NCI-H1048 (cell line): ENCODE measurements around the gene ELOVL5.

ENCODE experiments used
- DNase-seq: peaks from one replicate; lab custom pipeline; 2025; lab: John Stamatoyannopoulos, UW

ELOVL5 gene

DNA sequence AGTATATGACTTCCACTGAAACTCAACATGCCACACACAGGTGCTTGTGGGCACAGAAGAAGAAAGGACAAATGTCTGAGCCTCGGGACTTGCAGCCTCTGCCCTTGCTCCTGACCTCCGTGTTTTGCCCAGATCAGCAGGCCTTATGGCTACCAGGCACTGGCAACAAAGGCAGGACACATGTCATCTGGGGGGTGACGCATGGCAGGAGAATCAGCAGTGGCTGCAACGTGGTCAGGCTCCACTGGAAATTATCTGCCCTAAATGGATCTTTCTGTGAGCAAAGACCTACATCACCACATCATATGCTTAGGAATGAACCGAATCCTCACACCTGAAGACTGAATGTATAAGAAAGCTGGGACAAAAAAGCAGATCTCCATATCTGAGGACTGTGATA, 78.9 kb downstream of the ELOVL5 start:
- DNase-seq: no peak

DNA sequence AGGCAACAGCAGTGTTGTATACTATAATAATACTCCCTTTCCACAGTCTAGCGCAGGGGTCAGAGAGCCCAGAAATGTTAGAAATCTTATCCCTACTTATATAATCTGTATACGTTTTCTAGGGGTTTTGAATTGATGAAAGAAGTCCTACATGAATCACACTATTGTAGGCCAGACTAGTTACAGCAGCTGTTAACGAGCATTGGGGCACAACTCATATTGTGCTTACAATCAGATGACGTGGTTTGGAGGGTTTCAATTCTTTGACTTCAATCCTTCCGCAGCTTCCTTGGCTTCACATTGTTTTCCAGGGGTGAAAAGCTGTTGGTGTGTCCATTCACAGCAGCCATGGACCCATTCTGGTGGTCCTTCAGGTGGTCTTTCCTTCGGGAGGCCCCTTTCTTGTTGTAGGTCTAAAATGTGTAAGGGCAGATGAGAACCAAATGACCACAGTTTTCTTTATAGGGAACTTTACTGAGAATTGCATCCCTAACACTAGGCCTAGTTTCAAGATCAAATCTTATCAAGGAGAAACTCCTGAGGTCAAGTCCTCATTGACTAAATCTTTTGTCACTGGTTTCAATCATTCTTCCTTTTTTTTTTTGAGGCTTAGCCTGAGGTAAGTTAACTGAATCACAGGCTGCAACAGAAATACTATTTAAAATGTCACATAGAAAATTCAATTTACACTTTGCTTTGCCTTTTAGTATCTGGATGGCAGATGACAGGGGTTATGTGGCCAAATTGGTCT, 79.7 kb downstream of the ELOVL5 start:
- no peak for DNase-seq

DNA sequence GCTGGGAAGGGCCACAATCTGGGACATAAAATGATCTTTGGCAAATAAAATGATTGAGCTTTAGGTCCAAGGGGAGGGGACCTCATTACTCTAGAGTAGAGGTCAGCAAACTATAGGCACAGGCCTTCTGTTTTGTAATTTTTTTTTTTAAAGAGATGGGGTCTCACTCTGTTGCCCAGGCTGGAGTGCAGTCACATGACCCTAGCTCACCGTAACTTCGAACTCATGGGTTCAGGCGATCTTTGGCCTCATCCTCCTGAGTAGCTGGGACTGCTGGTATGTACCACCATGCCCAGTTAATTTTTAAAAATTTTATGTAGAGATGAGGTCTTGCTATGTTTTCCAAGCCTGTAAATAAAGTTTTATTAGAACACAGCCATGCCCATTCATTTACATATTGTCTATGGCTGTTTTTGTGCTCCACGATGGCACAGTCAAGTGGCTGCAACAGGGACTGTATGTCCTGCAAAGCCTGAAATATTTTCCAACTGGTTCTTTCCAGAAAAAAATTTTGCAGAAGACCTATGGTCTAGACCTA, 82.1 kb downstream of the ELOVL5 start:
- no peak for DNase-seq

DNA sequence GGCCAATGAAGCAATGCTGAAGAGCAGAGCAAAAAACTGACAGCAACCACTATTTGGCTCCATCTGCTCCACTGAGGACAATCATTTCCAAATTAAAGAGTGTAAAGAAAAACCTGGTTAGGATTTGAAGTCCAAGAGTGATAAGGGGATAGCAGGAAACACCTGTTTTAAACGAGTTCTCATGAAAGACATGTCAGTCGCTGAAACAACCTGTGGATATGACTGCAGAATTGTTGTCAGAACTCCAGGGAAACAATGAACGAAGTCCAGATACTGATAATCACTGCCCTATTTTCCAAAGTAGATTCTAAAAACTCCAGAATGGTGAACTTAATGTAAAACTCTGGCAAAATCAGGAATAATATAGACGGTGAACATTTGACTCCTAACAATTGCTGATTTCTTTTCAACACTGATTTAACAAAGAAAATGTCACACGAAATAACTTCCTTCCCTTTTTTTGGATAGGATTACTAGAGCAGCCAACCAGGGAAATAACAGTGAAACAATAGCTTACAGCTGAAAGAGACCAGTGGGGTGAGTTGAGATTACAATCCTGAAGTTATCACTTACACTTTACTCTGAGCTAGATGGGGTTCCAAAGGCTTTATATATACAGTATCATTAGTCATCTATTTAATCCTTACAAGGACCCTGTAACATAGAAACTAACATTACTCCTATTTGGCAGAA, 83.7 kb downstream of the ELOVL5 start:
- DNase-seq: no peak

DNA sequence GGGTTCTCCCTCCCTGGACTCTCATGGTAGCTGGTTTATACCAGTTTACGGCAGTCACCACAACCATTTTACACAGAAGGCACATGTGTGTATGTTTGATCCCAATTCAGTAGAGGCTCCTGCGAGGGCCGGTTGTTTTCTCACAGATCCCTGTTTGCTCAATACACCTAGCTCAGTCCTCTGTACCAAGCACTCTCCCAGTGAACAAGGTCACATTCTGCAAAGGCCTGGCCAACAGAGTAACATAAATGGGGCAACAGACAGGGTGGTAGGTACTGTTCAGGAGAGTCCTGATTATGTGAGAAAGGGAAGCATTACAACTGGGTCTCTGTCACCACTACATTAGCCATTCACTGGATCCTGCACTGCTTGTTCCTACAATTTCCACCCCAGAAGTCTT, 84.4 kb downstream of the ELOVL5 start:
- DNase-seq: no peak

DNA sequence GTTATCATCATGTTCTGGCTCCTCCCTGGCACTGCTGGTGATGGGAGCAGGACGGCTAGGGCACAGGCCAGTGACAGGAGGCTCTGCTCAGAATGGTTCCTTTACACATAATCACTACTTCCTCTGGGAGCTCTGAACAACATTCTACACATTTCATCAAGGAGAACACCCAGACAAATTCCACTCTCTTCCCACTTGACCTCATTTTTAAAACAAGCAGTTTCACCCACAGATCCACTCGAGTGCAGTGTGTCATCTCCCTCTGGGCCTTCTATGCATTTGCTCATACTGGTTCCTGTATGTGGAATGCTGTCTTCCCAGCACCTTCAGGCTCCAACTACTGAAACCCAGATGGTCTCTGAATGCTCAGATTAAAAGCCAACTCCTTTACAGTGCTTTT, 84.8 kb downstream of the ELOVL5 start:
- DNase-seq: no peak

DNA sequence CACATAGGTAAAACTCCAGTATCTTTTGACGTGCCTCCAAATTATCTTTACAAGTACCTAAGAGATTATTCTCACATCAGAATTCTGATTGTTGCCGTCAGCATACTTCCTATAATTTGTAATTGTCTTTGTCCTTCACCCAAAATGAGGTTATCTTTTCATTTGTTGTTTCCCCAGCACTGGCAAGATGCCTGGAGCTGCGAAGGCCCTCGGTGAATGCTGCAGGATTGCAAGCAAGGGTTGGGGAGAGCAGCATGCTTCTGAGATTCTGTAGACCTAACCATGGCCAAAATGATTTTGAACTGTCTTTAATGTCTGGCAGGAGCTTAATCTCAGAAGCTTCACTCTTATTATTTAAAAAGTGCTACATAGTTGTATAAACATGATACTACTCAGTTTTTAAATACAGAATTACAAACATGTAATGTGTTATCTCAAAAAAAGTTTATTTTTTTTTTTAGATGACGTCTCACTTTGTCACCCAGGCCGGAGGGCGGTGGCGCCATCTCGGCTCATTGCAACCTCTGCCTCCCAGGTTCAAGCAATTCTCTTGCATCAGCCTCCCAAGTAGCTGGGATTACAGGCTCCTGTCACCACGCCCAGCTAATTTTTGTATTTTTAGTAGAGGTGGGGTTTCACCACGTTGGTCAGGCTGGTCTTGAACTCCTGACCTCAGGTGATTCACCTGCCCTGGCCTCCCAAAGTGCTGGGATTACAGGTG, 88.7 kb downstream of the ELOVL5 start:
- DNase-seq: no peak

DNA sequence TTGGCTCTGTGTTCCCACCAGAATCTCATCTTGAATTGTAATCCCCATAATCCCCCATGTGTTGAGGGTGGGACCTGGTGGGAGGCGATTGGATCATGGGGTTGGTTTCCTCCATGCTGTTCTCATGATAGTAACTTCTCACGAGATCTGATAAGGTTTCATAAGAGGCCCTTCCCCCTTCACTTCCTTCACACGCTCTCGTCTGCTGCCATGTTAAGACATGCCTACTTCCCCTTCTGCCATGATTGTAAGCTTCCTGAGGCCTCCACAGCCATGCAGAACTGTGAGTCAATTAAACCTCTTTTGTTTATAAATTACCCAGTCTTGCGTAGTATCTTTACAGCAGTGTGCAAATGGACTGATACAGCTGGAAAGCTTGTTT, 90.0 kb downstream of the ELOVL5 start:
- no peak for DNase-seq

DNA sequence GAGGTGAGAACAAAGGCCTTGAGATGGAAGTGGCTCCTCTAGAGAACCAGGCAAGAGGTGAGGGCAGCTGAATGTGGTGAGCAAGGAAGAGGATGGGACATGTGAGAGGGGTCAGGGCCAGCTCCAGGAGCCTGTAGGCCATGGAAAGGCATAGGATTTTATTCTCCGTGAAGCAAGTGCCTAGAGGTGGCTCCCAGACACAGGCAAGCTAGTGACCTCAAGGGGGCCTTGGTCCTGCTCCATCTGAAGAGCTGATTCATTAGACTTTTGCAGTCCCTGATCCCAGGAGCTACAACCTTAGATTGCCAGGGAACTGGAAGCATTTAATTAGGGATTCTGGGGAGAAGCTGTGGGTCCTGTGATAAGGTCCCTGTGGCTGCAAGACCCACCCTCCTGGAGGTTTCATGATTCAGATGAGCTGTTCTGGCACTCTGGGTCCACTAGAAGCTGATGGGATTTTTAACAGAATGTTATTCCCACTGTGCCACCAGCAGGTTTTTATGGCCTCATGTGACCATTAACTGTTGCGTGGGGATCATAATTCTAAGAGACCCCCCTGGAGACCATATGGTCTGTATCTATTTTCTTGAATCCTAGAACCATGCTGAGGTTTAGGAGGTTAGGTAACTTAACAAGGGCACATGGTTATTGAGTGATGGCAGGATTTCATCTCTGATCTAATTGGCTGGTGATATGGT, 90.5 kb downstream of the ELOVL5 start:
- no peak for DNase-seq

DNA sequence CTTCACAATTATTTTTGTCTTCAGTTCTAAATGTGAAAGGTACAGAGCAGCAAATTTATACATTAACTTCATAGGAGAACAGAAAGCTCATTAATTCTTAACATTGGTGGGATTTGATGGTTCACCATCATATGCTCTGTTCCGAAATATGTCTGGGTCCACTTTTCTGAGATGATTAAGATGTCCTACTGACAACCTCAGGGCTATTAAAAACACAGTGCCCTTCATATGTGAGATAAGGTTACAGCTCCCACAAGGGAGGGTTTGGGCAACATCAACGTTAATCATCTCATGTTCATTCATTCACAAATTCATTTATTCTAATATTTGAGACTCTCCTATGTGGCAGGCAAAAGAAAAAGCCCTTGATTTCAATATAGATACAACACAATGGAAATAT, 91.2 kb downstream of the ELOVL5 start:
- DNase-seq: no peak

DNA sequence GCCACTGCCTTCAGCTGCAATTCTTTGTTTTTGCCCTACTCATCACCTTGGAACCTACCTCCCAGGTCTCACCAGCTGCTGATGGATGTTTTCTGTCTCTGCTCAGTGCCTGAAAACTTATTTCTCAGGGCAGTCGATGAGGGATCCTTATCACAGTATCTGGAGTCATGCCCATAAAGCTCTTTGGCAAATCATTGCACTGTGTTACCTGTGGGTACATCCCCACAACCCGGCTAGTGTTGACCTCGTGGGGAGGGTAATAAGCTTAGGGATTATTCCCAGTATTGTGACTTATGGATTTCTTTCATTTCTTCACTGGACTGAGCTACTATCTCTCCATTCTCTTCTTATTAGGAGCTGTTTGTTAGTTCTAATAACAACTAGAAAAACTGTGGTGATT, 91.7 kb downstream of the ELOVL5 start:
- DNase-seq: no peak

DNA sequence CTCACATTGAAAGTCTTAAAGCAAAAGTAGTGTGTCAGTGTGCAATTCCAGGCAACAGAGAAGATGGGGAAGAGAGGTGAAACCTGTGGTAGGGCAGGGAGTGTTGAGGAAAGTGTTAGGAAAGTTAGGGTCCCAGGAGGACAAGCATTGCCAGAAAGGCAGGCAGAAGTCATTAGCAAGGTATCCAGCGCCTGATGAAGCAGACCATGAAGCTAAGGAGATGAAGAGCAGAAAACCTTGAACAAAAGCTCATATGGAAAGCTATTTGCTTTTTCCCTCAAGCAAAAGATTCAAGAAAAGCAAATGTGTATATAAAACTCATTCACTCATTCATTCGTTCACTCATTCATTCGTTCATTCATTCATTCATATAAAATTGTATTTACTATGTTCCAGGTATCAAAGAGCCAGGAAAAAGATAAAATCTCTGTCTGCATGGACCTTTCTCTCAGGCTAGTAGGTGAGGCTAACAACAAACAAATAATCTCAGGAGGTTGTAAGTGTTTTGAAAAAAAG, 96.5 kb downstream of the ELOVL5 start:
- no peak for DNase-seq

DNA sequence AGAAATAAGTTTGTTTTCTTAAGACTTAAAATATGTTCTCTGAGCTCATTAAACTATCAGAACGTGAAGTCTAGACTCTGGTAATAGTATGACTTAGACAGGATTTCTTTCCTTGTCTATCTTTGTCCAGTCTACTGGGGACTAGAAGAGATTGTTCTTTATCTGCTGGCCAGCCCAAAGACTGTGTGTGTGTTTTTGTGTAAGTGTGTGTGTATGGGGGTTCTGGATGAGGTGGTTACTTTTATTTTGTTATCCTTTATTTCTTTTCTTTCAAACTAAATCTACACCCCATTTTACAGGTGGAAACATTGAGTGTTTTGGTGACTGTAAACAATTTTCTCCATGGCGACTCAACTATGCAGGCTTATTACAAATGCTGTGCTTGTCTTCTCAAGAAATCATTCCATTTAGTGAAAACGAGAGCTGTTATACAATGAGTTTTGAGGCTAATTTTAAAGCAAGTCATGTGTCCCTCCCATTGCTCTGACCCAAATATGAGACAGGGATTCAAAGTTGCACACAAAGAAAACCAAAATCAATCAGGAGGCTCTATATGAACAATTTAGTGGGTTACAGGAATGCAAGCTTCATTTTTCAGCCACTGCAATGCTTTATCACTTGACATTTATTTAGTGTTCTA, 97.6 kb downstream of the ELOVL5 start:
- DNase-seq: no peak

DNA sequence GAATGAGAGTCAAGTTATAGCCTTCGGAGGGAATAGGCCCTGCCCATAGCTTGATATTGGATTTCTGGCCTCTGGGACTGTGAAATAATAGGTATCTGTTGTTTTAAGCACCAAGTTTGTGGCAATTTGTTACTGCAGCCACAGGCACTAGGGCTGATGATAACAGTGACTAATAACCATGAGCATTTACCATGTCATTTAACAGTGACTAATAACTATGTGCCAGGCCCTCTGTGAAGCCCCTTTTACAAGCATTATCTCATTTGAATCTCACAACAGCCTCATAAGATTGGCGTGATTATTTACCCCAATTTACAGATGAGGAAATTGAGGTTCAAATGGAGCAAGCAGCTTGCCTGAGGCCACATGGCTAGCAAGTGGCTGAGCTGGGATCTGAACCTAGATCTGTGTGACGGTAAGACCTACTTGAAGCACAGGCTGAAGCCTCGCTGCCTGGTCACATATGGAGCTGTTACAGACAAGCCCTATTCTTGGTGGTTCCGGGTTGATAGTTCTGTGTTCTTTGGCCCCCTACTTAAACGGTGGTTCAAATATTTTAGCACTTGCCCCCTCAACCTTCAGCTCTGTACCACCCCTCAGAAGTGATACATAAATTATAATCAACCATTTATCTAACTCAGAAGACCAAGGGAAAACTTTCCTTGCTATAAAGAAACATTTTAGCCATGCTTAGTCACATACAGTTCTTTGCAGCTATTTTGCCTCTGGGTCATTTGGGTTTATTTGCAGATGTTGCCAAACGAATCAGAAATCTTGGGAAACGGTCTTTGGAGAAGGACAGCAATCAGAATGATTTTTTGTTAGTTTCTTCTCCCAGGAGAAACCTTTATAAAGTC, 98.3 kb downstream of the ELOVL5 start:
- DNase-seq: no peak

DNA sequence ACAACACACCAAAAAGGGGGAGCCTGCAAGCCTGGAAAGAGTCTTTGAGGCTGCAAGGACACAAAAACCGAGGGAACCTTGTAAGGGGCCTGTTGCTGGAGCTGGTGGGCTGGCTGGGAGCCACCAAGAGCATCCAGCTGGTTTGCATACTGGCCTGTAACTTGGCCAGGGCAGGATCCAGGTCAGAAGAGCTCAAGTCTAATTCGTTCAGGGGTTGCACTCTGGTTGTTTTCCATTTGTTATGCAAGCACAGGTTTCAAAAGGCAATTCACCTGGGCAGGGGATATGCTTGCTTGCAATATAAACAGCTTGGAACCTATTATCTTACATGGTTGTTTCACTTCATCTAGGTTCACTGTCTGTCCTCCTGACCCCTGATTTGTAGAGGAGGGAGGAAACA, 101.8 kb downstream of the ELOVL5 start:
- DNase-seq: no peak

DNA sequence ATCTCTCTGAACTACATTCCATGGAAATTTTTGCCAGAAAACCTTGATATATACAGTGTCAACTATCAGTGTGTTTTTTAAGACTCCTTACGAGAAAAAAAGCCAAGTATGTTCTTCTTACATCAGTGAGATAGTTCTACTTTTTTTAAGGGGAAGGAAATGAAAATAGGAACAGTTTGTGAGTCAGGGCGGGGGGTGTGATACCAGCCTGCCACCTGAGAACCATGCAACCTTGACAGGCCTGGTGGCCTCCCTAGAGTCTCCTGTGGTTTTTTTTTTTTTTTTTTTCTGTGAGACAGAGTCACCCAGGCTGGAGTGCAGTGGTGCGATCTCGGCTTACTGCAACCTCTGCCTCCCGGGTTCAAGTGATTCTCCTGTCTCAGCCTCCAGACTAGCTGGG, 103.8 kb downstream of the ELOVL5 start:
- no peak for DNase-seq

DNA sequence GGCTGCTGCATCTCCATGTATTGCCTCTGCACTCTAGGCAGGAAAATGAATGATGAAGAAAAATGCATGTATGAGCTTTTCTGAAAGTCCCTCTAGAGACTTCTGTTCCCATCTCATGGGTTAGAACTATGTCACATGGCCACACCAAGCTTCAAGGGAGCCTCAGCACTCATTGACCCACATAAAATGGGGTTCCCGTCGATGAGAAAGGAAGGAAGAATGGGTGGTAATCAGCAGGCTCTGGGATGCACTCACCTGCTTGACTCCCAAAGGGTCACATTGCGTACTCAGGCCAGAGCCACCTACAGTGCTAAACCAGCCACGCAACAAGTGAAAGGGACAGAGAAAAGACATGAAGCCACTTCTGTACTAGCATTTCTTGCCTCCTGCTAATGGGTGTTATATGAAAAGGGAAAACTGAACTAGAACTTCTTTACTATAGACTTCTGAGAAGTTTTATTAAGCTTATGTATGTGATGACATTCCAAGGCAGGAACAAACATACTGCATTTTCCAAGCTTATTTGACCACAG, 104.3 kb downstream of the ELOVL5 start:
- DNase-seq: no peak

DNA sequence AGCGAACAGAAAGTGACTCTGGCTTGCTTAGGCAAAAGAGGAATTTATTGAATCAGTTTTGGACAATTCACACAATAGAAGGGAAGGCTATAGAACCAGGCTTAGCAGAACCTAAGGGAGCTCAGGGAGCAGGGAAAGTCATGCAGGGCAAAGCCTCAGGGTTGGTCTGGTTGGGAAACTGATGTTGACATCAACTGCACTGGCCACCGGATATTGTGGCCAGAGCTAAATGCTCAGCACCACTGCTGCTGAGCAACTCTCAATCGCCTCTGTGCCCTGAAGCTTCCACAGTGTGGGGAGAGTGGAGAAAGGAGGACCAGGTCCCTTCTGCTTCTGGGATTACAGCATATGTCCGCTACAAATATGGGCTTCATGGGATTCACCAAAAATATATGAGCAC, 106.8 kb downstream of the ELOVL5 start:
- no peak for DNase-seq

DNA sequence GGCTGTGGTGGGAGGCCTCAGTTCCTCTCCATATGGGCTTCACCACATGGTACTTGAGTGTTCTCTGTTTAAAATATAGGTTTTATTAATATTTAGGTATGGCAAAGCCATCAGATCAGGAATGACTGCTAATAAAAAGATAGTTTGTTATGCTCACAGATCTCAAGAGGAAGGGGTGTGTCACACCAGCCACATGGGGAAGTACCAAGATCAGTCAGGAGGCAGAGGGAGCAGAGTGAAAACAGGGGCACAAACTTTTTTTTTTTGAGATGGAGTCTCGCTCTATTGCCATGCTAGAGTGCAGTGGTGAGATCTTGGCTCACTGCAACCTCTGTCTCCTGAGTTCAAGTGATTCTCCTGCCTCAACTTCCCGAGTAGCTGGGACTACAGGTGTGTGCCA, 108.0 kb downstream of the ELOVL5 start:
- no peak for DNase-seq

DNA sequence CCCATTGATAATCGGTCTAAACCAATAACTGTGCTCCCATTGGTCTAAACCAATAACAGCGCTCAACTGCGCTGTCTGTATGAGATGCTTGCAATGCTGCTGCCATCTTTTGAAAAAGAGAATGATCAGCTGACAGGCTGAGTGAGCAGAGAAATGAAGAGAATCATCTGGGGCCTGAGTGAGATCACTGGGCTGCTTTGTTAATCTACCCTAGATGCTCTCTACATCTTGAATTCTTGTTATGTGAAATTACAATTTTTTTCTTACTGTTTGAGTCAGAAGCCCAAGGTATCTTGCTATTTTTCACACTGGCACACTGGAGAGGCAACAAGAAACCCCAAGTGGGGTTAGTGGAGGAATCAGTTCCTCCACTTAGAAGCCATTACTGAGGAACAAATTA, 108.6 kb downstream of the ELOVL5 start:
- no peak for DNase-seq
